KMS-11 (cell line): ENCODE data around the gene MED12.
A peak's percentile ranks its signal among the peaks of the same experiment; 100 is the strongest.

Experiments used
- H2AFZ ChIP-seq: fragments of 200-600 bp; sonication (generic); 2 replicates; pipeline ENCODE4 v1.6.1; 2016; ENCODE audit warnings: antibody characterized with exemption, mixed run types, low read depth
- H3K27ac ChIP-seq: fragments of 200-600 bp; sonication (generic); 2 replicates; pipeline ENCODE4 v1.6.1; 2016; ENCODE audit warnings: mild to moderate bottlenecking, mixed run types
- H3K27me3 ChIP-seq: fragments of 200-600 bp; sonication (generic); 2 replicates; pipeline ENCODE4 v1.6.1; 2017; ENCODE audit warnings: mild to moderate bottlenecking, low read depth, mixed run types, moderate library complexity; ENCODE audit not compliant: insufficient read depth
- H3K36me3 ChIP-seq: fragments of 200-600 bp; sonication (generic); 2 replicates; pipeline ENCODE4 v1.6.1; 2017; ENCODE audit warnings: mild to moderate bottlenecking, mixed run types; ENCODE audit not compliant: insufficient read depth
- H3K4me1 ChIP-seq: fragments of 200-600 bp; sonication (generic); 2 replicates; pipeline ENCODE4 v1.6.1; 2016; ENCODE audit warnings: mild to moderate bottlenecking, low read depth, mixed run types; ENCODE audit not compliant: poor library complexity, severe bottlenecking
- H3K4me2 ChIP-seq: fragments of 200-600 bp; sonication (generic); 2 replicates; pipeline ENCODE4 v1.7.0; 2016; ENCODE audit warnings: mild to moderate bottlenecking, mixed run types
- H3K4me3 ChIP-seq: fragments of 200-600 bp; sonication (generic); IDR thresholded peaks from 2 replicates; pipeline ENCODE4 v1.6.1; 2017; ENCODE audit warnings: low read depth, low read length, mixed read lengths; ENCODE audit not compliant: insufficient read depth
- H3K79me2 ChIP-seq: fragments of 200-600 bp; sonication (generic); 2 replicates; pipeline ENCODE4 v1.6.1; 2016; ENCODE audit warnings: low read depth, mixed run types; ENCODE audit not compliant: insufficient read depth
- H3K9ac ChIP-seq: fragments of 200-600 bp; sonication (generic); 2 replicates; pipeline ENCODE4 v1.6.1; 2016; ENCODE audit warnings: mild to moderate bottlenecking, mixed run types
- H4K20me1 ChIP-seq: fragments of 200-600 bp; sonication (generic); 2 replicates; pipeline ENCODE4 v1.6.1; 2016; ENCODE audit warnings: mild to moderate bottlenecking, mixed run types; ENCODE audit not compliant: insufficient read depth
- CTCF ChIP-seq: fragments of 200-600 bp; sonication (generic); conservative IDR thresholded peaks from 2 replicates; pipeline ENCODE4 v1.6.1; 2017; ENCODE audit warnings: low read depth, mild to moderate bottlenecking, antibody characterized with exemption, low read length, moderate library complexity, mixed read lengths

The MED12 gene

GRCh38 chrX:71082822-71083221, 35.6 kb upstream of the MED12 start:
- H2AFZ ChIP-seq = no peak overlapping the region
- H4K20me1 ChIP-seq = no peaks in the 10 kb centered on the region
- H3K36me3 ChIP-seq = no peaks in the 10 kb centered on the region
- H3K4me1 ChIP-seq = no peaks in the 10 kb centered on the region
- no peaks in the 10 kb centered on the region for H3K79me2 ChIP-seq
- H3K9ac ChIP-seq = no peak overlapping the region
- no peaks in the 10 kb centered on the region for H3K27me3 ChIP-seq
- no peak for TF ChIP-seq CTCF
- no peak overlapping the region for H3K4me2 ChIP-seq
- H3K4me3 ChIP-seq = no peak overlapping the region
- no peak overlapping the region for H3K27ac ChIP-seq

DNA sequence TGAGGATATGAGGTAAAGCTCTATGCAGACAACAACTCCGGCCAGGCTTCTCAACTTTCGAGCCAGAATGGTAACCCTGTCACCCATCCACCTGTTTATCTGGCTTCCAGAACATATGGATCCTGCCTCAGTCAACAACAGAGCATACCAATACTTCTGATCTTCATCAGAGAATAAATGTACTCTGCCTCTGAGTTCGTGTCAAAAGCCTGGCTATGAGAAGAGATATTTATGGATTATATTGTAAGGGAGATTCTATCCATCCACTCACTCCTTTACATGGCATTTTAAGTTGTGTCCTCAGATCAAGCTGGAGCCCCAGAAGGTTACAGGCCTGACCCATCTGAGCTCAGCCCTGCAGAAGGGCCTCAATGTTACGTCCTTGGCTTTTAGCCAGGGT, 32.5 kb upstream of the MED12 start:
- no peak for TF ChIP-seq CTCF
- Histone ChIP-seq H3K4me2 (no peak overlapping the region), H3K36me3 (no peaks in the 10 kb centered on the region), H3K9ac (no peak overlapping the region), H2AFZ (no peak overlapping the region), H3K79me2 (no peaks in the 10 kb centered on the region), H3K4me1 (no peaks in the 10 kb centered on the region), H3K4me3 (no peak overlapping the region), H4K20me1 (no peaks in the 10 kb centered on the region), H3K27me3 (no peaks in the 10 kb centered on the region), H3K27ac (no peak overlapping the region)

DNA sequence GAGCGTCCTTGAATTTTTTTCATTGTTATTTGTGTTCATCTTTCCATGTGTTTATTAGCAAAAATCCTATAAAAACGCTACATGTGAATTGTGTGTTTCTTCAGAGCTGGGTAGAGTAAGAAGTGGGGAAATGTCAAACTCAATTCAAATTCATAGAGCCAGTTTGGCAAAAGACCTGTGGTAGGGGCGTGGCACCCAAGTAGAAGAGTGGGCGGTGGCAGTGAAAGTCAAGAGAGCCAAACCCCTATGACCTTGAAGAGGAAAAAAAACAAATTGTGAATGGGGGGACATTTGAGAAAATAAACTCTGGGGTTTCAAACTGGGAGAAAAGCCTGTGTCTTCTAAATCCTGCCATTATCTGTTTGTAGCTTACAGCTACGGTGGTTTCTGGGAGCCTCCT, 27.1 kb upstream of the MED12 start:
- no peak overlapping the region for H3K4me3 ChIP-seq
- no peak overlapping the region for H3K27ac ChIP-seq
- H3K4me2 ChIP-seq = no peak overlapping the region
- H2AFZ ChIP-seq = no peak overlapping the region
- TF ChIP-seq CTCF = no peak
- H4K20me1 ChIP-seq = no peaks in the 10 kb centered on the region
- peaks cover 5% of the 10 kb centered on the region for H3K4me1 ChIP-seq
- H3K79me2 ChIP-seq = no peaks in the 10 kb centered on the region
- no peaks in the 10 kb centered on the region for H3K27me3 ChIP-seq
- no peaks in the 10 kb centered on the region for H3K36me3 ChIP-seq
- no peak overlapping the region for H3K9ac ChIP-seq

DNA sequence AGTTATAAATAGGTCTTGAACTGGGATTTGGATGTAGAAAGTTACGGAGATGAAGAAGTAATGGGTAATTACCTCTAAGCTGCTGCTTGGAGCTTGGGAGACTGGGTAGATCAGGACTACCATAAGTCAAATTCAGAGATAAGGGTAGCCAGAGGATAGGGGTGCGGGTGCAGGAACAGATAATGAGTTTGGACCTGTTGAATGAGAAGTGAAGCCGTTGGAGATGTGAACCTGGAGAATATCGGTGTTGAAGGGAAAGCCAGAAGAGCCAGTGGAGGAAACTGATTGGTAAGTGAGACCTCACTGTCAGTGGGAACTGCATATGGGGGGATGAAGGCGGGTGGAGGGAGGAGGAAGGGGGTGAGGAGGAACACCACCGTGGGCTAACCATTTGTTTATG, 23.4 kb upstream of the MED12 start:
- TF ChIP-seq CTCF = no peak
- H3K4me1 ChIP-seq = peaks cover 18% of the 10 kb centered on the region
- H2AFZ ChIP-seq = peak overlapping the region; percentile 88
- H3K36me3 ChIP-seq = no peaks in the 10 kb centered on the region
- H3K27ac ChIP-seq = no peak overlapping the region
- no peaks in the 10 kb centered on the region for H3K79me2 ChIP-seq
- peak overlapping the region; percentile 78 for H3K4me2 ChIP-seq
- peak overlapping the region; percentile 64; the same call in 1 of the 2 replicates for H3K9ac ChIP-seq
- H4K20me1 ChIP-seq = no peaks in the 10 kb centered on the region
- no peak overlapping the region for H3K4me3 ChIP-seq
- no peaks in the 10 kb centered on the region for H3K27me3 ChIP-seq
